ENCODE measurements around the gene TIRAP. TPM values are rescaled to one million over a fixed set of nuclear protein-coding genes. Genes with fewer than 3 reads are reported as not detected.

The TIRAP gene
- total and polyA plus RNA-seq, 9 of the 15 experiments (the other 6 are each of a cell fraction or from before 2014, with no cell fraction given): 0.60 to 8.7 (median 3.7) TPM

DNA sequence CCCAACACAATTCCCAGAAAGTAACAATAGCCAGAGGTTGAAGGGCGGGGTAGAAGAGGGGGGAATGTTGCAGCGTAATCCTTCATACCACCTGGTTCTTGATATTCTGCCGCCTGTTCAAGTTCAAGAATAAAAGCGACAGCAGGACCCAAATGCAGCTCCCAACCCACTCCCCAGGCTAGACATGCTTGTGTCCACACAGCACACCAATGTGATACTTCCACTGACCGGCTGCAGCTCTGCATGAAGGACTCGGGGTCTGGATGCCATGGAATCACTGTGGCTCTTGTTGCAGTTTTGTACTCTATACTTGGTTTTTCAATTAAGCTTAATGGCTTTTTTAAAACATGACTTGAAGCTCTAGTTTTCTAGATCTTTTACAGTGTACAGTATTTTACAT, 20.7 kb upstream of the TIRAP start:
- Histone ChIP-seq H2AFZ (ENCODE audit: low read depth, low read length) (no peak overlapping the region), H3K9ac (ENCODE audit: insufficient read depth in 1 of 2, low read depth in 2 of 2, low read length in 2 of 2) (no peak overlapping the region), H3K4me1 (replicated peaks in 1 of 2; ENCODE audit: control insufficient read depth in 2 of 2, insufficient read depth in 2 of 2, low read length in 2 of 2) (no peaks in the 10 kb centered on the region), H3K79me2 (ENCODE audit: control insufficient read depth, insufficient read depth, low read length) (peaks cover 8% of the 10 kb centered on the region), H3K36me3 (ENCODE audit: control insufficient read depth, insufficient read depth, low read length) (peaks cover 83% of the 10 kb centered on the region), H3K4me2 (ENCODE audit: insufficient read depth, low read length) (no peak overlapping the region), H4K20me1 (replicated peaks; ENCODE audit: control insufficient read depth, insufficient read depth, low read length) (no peaks in the 10 kb centered on the region), H3K27me3 (ENCODE audit: control insufficient read depth in 2 of 2, insufficient read depth in 2 of 2, low read length in 2 of 2) (no peaks in the 10 kb centered on the region), H3K9me3 (replicated peaks; ENCODE audit: control insufficient read depth, insufficient read depth, low read depth, low read length) (no peaks in the 10 kb centered on the region), H3K27ac (ENCODE audit: extremely low read depth, low read depth, low read length) (no peak overlapping the region), H3K9me1 (ENCODE audit: control insufficient read depth, insufficient read depth, low read length) (no peaks in the 10 kb centered on the region), H3K4me3 (no peak overlapping the region)
- TF ChIP-seq, protein P1, sequence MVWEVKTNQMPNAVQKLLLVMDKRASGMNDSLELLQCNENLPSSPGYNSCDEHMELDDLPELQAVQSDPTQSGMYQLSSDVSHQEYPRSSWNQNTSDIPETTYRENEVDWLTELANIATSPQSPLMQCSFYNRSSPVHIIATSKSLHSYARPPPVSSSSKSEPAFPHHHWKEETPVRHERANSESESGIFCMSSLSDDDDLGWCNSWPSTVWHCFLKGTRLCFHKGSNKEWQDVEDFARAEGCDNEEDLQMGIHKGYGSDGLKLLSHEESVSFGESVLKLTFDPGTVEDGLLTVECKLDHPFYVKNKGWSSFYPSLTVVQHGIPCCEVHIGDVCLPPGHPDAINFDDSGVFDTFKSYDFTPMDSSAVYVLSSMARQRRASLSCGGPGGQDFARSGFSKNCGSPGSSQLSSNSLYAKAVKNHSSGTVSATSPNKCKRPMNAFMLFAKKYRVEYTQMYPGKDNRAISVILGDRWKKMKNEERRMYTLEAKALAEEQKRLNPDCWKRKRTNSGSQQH (CRISPR knock-in tag; IDR thresholded peaks at IDR 0.05): peak; percentile 51; the same call in 1 of the 2 replicates
- TF ChIP-seq SUPT5H (IDR thresholded peaks at IDR 0.05) (peak; percentile 22; the same call in 1 of the 2 replicates), RCOR1 (IDR thresholded peaks at IDR 0.05; ENCODE audit: borderline replicate concordance in 1 of 2, low read depth in 2 of 2, low read length in 2 of 2) (no peak), POLR2A (conservative IDR thresholded peaks at IDR 0.05) (peak; percentile 46), GTF2F1 (IDR thresholded peaks at IDR 0.05; ENCODE audit: low read depth, low read length) (no peak), TAF1 (IDR thresholded peaks at IDR 0.05; ENCODE audit: control insufficient read depth, extremely low read depth, insufficient read depth, low read length, severe bottlenecking) (no peak), POLR2AphosphoS5 (IDR thresholded peaks at IDR 0.05; ENCODE audit: control insufficient read depth, insufficient read depth, low read depth, low read length) (peak; percentile 29; the same call in 1 of the 2 replicates), RBFOX2 (IDR thresholded peaks at IDR 0.05; ENCODE audit: low read depth, low read length) (0 out of 2 replicates have a peak, but pooled peaks have one; percentile 35), POLR2B (IDR thresholded peaks at IDR 0.05; ENCODE audit: low read depth, partially characterized antibody) (peak; percentile 47)
- TF ChIP-seq, protein P2, sequence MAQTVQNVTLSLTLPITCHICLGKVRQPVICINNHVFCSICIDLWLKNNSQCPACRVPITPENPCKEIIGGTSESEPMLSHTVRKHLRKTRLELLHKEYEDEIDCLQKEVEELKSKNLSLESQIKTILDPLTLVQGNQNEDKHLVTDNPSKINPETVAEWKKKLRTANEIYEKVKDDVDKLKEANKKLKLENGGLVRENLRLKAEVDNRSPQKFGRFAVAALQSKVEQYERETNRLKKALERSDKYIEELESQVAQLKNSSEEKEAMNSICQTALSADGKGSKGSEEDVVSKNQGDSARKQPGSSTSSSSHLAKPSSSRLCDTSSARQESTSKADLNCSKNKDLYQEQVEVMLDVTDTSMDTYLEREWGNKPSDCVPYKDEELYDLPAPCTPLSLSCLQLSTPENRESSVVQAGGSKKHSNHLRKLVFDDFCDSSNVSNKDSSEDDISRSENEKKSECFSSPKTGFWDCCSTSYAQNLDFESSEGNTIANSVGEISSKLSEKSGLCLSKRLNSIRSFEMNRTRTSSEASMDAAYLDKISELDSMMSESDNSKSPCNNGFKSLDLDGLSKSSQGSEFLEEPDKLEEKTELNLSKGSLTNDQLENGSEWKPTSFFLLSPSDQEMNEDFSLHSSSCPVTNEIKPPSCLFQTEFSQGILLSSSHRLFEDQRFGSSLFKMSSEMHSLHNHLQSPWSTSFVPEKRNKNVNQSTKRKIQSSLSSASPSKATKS (CRISPR knock-in tag; IDR thresholded peaks at IDR 0.05): no peak
- TF ChIP-seq, protein P3, sequence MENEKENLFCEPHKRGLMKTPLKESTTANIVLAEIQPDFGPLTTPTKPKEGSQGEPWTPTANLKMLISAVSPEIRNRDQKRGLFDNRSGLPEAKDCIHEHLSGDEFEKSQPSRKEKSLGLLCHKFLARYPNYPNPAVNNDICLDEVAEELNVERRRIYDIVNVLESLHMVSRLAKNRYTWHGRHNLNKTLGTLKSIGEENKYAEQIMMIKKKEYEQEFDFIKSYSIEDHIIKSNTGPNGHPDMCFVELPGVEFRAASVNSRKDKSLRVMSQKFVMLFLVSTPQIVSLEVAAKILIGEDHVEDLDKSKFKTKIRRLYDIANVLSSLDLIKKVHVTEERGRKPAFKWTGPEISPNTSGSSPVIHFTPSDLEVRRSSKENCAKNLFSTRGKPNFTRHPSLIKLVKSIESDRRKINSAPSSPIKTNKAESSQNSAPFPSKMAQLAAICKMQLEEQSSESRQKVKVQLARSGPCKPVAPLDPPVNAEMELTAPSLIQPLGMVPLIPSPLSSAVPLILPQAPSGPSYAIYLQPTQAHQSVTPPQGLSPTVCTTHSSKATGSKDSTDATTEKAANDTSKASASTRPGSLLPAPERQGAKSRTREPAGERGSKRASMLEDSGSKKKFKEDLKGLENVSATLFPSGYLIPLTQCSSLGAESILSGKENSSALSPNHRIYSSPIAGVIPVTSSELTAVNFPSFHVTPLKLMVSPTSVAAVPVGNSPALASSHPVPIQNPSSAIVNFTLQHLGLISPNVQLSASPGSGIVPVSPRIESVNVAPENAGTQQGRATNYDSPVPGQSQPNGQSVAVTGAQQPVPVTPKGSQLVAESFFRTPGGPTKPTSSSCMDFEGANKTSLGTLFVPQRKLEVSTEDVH (IDR thresholded peaks at IDR 0.05; ENCODE audit: low read depth, partially characterized antibody): peak; percentile 24
- TF ChIP-seq, protein P4, sequence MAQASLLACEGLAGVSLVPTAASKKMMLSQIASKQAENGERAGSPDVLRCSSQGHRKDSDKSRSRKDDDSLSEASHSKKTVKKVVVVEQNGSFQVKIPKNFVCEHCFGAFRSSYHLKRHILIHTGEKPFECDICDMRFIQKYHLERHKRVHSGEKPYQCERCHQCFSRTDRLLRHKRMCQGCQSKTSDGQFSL (CRISPR knock-in tag; IDR thresholded peaks at IDR 0.05): no peak
- TF ChIP-seq, protein P4 (tag; IDR thresholded peaks at IDR 0.05): no peak
- DNase-seq (ENCODE audit: extremely low read depth in 1 of 4, low spot score in 3 of 4) (no peak), ATAC-seq (peak; percentile 19), FAIRE-seq (no peak)
- intact Hi-C loops (cut with micrococcal nuclease): no loop called here
- in situ Hi-C loops (cut with MboI): no loop called here
- POLR2A ChIA-PET: interaction anchor here (0.7 to 2.8 kb wide), 6 partner anchors 10 to 37 kb away, joined by 3 to 26 read pairs (median 6); no protein-coding TSS in a partner anchor
- no TSS peak for BruUV-seq (replicated peaks)
- 87% methylated on average over 6 of the region's 6 CpGs for whole genome bisulfite sequencing (ENCODE audit: insufficient coverage, low coverage, missing lambda C conversion rate)
- CTCF ChIA-PET (ENCODE audit: low intra/inter-chr PET ratio): no interaction called here

Measured in K562 (cell line).